ENCODE measurements around the gene CMIP.
"Not testable (repeated sequence)": the region's sequence is repeated elsewhere in the genome, so short reads cannot be mapped to it uniquely, and the experiment has no call there.

CMIP gene

DNA sequence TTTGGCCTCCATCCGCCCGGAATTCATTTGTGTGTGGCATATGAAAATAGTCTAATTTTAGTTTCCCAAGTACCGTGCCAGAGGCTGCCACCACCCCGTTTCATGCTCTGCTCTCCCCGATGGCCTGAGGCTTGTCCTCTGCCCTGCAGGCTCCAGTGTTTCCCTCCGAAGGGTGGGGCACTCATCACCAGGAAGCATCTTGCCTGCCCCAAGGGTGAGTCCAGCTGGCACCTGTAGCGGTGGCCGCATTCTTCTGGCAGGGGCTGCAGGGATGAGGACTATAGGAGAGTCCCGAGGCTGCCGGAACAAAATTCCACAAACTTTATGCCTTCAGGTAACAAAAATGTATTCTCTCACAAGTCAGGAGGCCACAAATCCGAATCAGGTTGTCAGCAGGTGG, 23.1 kb upstream of the CMIP start:
- no peak for DNase-seq (ENCODE audit: low read depth)

DNA sequence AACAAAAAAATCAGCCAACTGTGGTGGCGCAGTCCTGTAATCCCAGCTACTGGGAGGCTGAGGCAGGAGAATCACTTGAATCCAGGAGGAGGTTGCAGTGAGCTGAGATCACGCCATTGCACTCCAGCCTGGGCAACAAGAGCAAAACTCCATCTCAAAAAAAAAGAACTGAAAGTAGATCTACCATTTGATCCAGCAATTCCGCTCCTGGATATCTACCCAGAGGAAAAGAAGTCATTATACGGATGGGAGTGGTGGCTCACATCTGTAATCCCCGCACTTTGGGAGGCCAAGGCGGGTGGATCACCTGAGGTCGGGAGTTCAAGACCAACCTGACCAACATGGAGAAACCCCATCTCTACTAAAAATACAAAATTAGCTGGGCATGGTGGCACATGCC, 22.5 kb upstream of the CMIP start:
- not testable (repeated sequence) for DNase-seq (ENCODE audit: low read depth)

DNA sequence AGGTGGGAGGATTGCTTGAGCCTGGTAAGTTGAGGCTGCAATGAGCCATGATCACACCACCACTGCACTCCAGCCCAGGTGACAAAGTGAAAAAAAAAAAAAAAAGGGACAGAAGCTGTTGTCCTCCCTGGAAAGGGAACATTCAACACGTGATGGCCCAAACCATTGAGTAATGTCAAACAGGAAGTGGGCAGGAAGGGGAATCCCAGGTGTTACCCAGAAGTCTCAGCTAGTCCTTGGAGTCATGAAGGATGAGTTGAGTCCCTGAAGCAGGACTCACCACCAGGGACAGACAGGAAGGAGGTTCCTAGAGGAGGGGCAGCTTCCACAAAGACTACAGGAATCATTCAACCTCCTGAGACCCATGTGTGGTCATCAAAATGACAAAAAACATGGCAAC, 19.8 kb upstream of the CMIP start:
- no peak for DNase-seq (ENCODE audit: low read depth)

DNA sequence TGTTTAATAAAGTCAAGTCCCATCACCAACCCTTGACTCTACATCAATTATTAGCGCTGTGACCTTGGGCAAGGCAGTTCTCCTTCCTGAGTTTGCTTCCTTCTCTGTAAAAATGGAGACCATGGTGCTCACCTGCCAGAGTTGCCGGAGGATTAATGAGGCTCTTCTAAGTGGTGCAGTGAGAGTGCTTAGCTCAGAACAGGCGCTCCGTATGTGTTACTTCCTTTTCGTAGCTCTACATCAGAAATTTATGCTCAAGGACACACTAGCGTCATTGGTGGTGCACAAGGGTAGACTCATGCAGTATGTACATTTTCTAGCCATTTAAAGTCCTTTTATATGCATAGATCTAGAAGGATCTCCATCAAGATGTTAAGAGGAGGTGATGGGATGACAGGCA, 17.4 kb upstream of the CMIP start:
- DNase-seq (ENCODE audit: low read depth): no peak

DNA sequence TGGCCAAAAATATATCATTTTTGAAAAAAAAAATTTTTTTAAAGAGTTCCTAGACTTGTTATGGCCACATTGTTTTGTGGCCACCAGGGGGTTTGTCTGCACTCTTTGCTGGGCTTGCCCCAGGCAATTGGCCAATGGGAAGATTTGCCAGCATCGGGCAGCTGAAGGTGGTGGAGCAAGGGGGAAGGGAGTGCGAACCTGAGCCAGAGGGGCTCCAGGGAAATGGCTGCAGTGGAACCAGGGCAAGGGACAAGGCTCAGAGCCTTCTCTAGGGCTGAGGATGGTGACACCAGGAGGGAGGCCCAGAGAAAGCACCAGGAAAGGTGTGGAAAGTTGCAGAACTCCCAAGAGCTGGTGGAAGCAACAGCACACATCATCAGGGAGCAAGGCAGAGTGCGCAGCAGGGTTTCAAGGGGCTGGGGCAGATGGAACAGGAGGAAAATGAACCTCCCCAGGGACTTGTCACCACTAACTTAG, 15.5 kb upstream of the CMIP start:
- no peak for DNase-seq (ENCODE audit: low read depth)

DNA sequence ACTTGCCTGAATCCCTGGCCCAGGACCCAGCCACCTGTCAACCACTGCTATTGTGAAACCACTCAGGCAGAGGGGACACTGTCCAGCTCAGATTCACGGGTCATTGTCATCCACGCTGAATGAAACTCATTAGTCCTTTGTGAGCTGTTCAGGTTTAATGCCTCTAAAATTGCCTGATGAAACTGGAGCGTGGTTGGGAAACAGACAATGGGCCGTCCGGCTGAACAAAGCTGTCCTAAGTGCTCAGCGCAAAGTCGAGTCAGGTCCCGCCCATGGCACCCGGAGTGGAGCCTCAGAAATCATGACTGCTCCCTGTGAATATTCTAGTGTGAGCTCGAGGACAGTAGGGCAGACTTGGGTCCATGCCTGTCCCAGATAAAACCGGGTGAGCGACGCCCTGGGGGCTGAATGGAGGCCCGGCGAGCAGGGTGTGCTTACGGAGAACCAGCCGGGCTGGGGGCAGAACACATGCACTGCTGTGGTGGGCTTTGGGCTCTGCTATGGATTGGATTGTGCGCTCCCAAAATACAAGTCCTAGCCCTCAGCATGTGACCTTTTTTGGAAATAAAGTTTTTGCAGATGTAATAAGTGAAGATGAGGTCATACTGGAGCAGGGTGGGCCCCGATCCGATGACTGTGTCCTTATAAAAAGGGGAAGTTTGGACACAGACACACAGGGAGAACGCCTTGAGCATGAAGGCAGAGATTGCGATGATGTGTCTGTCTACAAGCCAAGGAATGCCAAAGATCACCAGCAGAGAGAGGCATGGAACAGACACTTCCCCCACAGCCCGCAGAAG, 12.9 kb upstream of the CMIP start:
- peak; percentile 44 for DNase-seq (ENCODE audit: low read depth)

DNA sequence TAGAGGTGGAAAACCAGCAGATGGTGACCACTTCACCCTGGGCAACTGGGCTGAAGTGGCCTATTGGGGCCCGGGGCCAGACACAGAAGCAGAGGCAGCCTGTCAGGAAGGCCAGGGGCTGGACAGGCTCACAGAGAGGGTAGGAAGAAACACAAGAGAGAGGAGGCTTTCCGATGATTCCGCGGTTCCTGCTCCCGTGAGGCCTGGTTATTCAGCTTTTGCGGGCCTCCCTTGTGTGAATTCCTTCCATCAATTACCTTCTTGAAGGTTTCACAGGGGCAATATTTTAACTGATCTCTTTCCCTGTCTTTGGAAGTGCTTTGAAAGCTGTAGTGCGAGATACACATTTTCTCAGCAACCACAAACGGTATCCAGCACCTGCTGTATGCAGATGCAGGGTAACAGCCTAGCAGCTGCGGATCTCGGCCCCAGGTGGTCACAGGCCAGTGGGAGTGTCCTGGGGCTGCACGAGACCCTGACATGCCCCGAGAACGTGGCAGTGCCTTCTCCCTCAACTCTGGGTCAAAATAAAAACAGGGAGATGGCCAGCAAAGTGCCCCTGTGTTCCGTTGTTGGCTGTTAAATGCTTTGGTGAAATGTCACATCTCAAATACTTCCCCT, 11.6 kb upstream of the CMIP start:
- DNase-seq (ENCODE audit: low read depth): no peak

DNA sequence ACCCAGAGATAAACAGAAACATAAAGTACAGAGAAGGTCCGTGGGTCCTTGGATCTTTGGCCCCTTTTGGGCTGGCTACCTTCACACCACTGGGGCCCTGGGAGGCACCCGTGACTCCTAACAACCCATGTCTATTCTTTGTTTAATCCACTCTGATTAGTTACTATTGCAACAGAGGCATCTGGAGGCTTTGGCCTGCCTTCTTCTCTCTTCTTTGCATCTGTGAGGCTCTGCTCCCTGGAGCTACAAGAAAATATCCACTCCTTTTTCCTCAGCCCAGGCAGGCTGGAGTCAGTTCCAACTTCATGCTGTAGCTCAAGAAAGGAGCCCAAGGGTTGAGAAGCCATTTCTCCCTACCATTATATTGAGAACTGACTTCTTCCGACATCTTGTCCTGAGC, 9.5 kb upstream of the CMIP start:
- DNase-seq (ENCODE audit: low read depth): no peak

DNA sequence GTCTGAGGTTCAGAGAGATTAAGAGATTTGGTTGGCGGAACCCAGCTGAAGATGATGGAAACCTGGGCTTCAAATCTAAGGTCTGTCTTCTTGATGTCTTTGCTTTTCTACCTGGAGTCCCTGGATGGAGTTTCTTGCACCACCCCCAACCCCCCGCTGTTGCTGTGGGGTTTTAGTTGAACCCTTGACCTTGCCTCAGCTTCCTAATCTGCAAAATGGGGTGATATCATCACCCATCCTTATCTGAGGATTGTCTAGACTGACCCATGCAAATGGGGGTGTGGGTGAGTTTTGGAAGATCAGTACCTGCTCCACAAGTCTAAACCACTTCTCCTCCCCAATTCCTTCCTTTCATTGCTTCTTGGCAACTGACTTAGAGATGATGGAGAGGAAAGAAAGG, 9.0 kb upstream of the CMIP start:
- DNase-seq (ENCODE audit: low read depth): no peak

DNA sequence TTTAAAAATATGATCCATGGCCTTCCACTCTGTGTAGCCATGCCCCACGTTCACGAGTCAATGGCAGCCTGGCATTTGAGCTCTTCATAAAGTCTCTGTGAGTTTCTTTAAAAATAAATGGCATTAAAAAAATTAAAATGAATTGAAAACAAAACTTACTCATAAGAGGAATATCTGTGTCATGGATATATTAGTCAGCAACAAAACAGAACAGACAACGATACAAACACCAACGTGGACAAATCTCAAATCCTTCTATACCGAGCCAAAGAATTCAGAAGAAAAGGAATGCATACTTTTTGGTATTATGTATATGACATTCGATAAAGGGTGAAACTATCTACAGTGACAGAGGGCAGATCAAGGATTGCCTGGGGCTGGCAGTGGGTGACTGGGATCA, 8.2 kb upstream of the CMIP start:
- no peak for DNase-seq (ENCODE audit: low read depth)

DNA sequence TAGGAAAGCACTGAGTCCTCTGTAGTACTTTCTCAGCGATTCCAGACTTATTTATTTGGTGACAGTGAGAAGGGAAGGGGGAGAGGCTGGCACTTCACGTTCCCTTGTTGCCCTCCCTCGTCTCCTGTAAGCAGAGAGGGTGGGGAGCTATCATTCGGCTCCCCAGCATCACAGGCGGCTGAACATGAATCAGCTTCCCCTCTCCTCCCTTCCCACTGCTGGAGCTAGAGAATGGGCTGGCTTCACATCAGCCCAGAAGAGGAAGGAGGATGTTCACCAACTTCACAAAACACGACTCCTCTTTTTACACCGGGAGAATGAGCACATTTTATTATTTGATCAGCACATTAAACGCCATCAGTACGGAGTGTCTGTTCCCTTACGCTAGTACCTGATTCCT, 6.7 kb upstream of the CMIP start:
- DNase-seq (ENCODE audit: low read depth): no peak

DNA sequence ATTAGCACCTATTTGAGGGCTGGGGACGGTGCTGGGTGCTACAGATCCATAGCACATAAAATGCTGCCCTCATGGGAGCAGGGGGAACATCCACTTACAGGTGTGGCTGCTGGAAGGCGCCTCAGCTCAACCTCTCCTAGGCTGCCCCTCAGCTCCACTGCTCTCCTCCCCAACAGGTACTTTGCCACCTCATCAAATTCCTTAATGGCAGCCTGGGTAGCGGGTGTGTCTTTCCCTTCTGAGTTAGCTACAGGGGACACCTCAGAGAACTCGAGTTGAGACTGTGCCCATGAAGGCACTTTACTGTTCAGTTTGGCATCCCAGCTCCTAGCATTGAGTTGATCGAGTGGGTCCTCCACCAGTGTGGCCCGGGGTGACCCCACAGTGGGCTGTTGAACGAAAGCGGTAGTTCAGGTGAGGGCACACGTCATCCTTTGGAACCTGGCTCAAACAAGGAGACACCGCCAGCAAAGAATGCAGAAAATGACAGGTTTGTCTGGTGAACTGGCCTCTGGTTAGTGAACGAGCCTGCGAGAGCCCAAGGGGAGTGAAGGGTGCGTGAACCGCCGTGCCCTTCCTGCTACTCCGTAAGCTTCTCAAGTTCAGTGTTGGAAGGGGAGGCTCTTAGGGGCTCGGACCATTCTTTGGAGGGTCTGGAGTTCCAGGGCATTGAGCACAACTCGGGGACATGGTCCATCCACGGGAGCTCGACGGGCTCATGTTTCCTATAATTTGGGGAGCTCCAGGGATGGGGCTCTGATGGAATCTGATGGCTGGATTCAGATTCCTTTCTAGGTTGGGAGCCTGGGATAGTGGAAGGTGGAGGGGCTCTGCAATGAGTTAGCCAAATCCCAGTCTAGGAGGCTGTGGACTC, 3.5 kb upstream of the CMIP start:
- DNase-seq (ENCODE audit: low read depth): no peak

DNA sequence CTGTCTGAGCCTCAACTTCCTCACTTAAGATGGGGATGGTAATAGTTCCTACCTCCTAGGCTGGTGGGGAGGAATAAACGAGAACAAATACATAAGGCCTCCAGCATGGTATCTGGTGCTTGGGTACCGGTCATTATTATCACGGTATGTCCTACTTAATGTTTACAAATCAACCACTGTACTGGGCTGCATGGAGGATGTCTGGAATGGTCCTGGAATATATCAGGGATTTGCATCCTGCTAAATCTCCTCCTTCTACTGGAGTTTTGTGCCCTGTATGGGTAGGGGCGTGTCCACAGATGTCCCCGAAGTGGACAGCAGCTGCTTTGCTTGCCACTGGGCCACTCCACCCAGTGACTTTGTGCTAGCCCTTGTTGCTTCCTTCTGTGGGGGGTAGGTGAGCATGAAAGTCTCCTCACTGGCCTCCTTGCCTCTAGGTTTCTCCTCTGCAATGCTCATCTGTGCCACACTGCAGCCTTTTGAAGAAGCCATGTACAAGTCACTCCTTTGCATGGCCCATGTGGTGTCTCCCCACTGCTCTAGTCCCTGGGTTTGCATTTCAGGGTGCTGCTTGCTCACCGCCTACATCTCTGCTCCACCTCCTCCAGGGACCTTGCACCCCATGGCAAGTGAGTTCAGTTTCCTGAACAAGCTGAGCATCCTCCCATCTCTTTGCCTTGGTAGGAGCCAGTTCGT, 2.2 kb upstream of the CMIP start:
- no peak for DNase-seq (ENCODE audit: low read depth)

DNA sequence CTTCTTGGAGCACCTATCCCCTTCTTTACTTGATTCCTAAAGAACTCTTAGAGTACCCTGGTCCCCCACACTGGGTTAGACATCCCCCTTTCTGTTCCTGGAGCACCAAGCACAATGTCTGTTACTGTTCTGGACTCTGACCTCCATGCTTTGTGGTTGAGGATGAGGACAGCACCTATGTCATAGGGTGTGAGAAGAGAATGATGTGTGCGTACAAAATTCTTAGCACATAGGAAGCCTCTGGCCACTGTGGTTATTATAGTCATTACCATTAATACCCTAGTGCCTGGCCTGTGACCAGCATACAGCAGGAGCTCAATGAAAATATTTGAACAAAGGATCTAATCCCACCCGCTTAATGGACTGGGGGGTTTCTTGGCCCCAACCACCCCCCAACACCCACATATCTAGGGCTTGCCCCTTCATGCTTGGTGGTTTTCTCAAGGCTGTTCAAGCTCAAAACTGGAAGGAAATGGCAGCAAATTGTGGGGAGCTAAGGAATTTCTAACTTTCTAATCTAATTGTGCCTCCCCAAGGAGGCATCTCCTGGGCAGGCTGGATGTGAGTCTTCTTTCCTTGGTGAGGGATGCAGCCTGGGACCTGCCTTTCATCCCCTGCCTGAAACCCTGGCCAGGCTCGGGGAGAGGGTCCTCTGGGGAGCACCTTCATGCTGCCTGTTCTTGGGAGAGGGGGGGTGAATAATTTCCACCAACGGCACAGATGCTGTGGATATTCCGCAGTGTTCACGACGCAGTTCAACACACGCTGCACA, 1.5 kb upstream of the CMIP start:
- no peak for DNase-seq (ENCODE audit: low read depth)

DNA sequence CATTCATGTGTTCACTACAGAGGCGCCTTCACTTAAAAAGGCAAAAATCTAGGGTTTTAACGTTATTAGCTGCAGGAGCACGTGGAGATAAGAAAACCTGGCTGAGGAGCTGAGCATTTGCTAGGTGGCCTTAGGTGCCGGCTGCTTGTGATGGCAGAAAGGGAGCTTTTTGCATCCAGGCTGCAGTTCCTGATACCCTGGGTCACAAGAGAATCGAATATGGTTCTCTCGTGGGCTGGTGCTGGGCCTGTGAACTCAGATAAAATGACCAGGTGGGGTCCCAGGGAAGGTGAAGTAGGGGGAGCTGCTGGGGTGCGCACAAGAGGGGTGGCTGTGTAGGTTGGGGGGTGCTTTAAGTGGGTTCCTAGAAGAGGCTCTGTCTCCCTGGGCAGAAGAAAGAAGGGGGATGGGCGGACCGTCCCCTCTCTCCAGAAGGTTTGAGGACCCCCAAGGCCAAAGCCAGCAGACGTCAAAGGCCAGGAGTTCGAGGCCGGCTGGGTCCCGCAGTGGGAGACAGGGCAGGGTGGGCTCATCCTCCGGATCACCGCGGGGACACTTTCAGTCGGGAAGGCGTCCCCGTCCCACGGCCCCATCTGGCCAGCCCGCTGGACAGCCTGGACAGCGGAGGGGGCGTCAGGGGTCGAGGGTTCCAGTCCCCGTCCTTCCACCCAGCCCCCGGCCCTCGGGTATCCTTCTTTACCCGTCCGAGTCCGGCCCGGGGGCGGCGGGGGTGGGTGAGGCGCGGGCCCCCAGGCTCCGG, 740 bp upstream of the CMIP start:
- DNase-seq (ENCODE audit: low read depth): no peak

DNA sequence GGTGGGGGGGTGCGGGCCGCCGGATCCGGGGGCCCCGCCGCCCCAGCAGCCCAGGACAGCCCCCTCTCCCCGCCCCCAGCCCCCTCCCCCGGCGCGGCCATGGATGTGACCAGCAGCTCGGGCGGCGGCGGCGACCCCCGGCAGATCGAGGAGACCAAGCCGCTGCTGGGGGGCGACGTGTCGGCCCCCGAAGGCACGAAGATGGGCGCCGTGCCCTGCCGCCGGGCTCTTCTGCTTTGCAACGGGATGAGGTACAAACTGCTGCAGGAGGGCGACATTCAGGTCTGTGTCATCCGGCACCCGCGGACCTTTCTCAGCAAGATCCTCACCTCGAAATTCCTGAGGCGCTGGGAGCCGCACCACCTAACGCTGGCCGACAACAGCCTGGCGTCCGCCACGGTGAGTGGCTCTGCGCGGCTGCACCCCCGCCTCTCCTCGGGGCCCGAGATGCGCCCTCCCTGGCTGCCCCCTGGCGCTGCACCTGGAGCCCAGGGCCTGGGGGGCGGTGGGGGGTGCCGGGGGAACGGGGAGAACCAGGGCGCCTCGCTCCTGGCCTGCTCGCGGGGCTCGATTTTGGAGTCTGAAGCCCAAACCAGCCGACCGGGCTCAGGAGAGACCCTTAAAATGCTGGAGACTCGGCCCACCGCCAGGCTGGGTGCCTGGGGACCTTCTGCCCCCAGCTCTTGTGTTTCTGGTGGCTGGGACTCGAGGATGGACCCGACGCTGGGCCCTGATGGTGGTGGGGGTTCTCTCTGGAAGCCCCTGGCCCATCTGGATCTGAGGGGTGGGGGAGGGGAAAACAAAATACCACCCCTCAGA, 744 bp downstream of the CMIP start:
- DNase-seq (ENCODE audit: low read depth): no peak

DNA sequence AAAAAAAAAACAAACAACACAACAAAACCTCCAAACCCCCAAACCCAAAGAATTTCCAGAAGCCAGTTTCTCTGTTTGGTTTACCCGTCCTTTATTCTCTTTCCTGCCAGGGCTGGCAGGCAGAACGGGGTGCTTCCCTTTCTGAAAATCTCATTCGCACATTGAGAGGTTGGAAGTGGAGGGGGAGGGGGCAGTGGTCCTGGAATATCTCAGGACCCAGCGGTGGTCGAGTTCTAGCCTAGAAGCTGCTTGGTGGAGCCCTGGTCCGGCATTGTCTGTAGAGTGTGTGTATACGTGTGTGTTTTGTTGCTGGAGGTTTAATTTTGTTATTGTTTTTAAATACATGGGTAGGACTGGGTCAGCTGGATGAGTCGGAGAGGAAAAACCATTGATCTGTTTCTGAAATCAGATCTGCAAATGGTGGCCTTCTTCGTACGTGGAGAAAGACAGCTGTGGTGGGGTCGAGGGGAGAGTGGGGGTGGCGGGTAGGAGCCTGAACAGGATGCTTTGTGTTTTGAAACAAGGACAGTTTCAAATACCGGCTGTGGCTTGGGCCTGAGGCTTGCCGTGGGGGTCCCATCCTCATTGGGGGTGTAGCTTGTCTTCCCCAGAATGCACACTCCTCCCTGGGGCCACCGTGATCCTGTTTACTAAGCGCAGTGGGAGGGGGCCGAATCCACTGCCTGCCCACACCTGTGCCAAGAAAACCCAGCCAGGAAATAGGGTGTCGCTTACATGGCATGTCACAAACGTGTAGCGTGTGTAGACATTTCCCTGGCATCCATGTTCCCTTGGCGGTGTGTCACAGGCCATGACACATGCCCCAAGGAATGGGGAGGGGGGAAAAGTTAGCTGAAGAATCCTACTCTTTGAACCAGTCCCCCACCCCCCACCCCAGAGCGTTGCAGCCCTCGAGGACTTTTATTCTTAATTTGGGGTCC, 1.6 kb downstream of the CMIP start:
- no peak for DNase-seq (ENCODE audit: low read depth)

DNA sequence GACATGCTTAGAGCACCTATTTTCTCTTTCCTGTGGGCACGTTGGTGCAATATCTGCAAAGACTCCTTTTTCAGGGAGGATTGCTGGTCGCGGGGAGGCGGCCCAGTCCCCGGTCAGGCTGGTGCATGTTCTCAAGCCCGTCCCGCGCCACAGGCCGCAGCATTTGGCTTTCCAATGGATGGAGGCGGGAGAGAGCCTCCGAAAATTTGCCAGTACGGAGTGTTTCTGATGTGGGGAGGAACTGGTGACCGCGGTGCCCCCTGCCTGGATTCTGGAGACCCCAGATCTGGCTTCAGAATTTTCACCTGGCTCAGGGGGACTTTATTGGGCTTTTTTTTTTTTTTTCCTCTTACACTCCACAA, 2.3 kb downstream of the CMIP start:
- no peak for DNase-seq (ENCODE audit: low read depth)
